K562 (cell line): Measurements from ENCODE around the gene TCF12. TPM values are rescaled to one million over a fixed set of nuclear protein-coding genes. Genes with fewer than 3 reads are reported as not detected.

Experiments used
- C11orf30 ChIP-seq: fragments of 450-650 bp; IDR thresholded peaks from 2 replicates; pipeline ENCODE4 v1.6.1; 2016; ENCODE audit warnings: low read depth, mild to moderate bottlenecking
- CBX3 ChIP-seq, 2 experiments: IDR thresholded peaks; 1 replicate in 1 of 2; 2 replicates in 1 of 2; pipeline ENCODE4 v1.6.1; 2012; ENCODE audit warnings: inconsistent platforms in 2 of 2, low read length in 2 of 2, borderline replicate concordance in 1 of 2, control low read depth in 1 of 2
- CC2D1A ChIP-seq: fragments of 450-650 bp; IDR thresholded peaks from 2 replicates; pipeline ENCODE4 v1.6.1; 2017; ENCODE audit warnings: mild to moderate bottlenecking
- DEAF1 ChIP-seq: fragments of 450-650 bp; formaldehyde crosslinking; IDR thresholded peaks from 2 replicates; pipeline ENCODE4 v1.4.0; 2020; ENCODE audit warnings: mild to moderate bottlenecking, moderate library complexity
- DPF2 ChIP-seq: fragments of 450-650 bp; IDR thresholded peaks from 2 replicates; pipeline ENCODE4 v1.6.1; 2016
- EP300 ChIP-seq: IDR thresholded peaks from 2 replicates; pipeline ENCODE4 v1.6.1; 2012; ENCODE audit warnings: low read length, improper control_type of control experiment
- FOSL1 ChIP-seq: fragments of 200-800 bp; sonication (Bioruptor generic); conservative IDR thresholded peaks from 2 replicates; pipeline ENCODE4 v1.6.1; 2016; ENCODE audit warnings: missing genetic modification characterization, missing compliant biosample characterization
- FOXA3 ChIP-seq, 2 experiments: fragments of 450-650 bp in 1 of 2; sonication (generic) in 1 of 2; formaldehyde crosslinking; IDR thresholded peaks in 1 of 2; conservative IDR thresholded peaks in 1 of 2; 2 replicates each; pipeline versions ENCODE4 v1.4.0 to v1.8.0; 2020 to 2022; ENCODE audit warnings: mild to moderate bottlenecking in 2 of 2, missing genetic modification reagents in 1 of 2
- FOXP1 ChIP-seq: sonication (generic); formaldehyde crosslinking; IDR thresholded peaks from 2 replicates; pipeline ENCODE4 v1.8.0; 2022; ENCODE audit warnings: mild to moderate bottlenecking, missing genetic modification reagents
- GTF2A2 ChIP-seq: IDR thresholded peaks from 2 replicates; pipeline ENCODE4 v1.6.1; 2016; ENCODE audit warnings: mild to moderate bottlenecking, missing genetic modification characterization, missing compliant biosample characterization
- JUN ChIP-seq, 2 experiments: sonication (generic) in 1 of 2; formaldehyde crosslinking in 1 of 2; IDR thresholded peaks; 2 replicates each; pipeline versions ENCODE4 v1.6.1 to v1.8.0; 2012 to 2022; ENCODE audit warnings: borderline replicate concordance in 2 of 2, mild to moderate bottlenecking in 2 of 2, improper control_type of control experiment in 1 of 2, low read depth in 1 of 2, low read length in 1 of 2, missing genetic modification reagents in 1 of 2
- JUND ChIP-seq, 2 experiments: IDR thresholded peaks; 2 replicates in 1 of 2; 3 replicates in 1 of 2; pipeline ENCODE4 v1.6.1; 2011; ENCODE audit warnings: borderline replicate concordance in 2 of 2, low read depth in 2 of 2, low read length in 2 of 2, improper control_type of control experiment in 1 of 2, missing biosample characterization in 1 of 2, missing genetic modification characterization in 1 of 2, missing genetic modification reagents in 1 of 2
- MAZ ChIP-seq, 2 experiments: fragments of 450-650 bp in 1 of 2; sonication (generic) in 1 of 2; formaldehyde crosslinking; IDR thresholded peaks in 1 of 2; conservative IDR thresholded peaks in 1 of 2; 2 replicates each; pipeline versions ENCODE4 v1.4.0 to v1.5.0; 2020; ENCODE audit warnings: mild to moderate bottlenecking in 1 of 2, missing genetic modification reagents in 1 of 2
- MTA3 ChIP-seq: fragments of 450-650 bp; formaldehyde crosslinking; IDR thresholded peaks from 2 replicates; pipeline ENCODE4 v1.6.1; 2017; ENCODE audit warnings: mild to moderate bottlenecking, borderline replicate concordance
- MYNN ChIP-seq, 2 experiments: sonication (generic); formaldehyde crosslinking in 1 of 2; IDR thresholded peaks; 2 replicates each; pipeline versions ENCODE4 v1.5.0 to v1.6.1; 2016 to 2020; ENCODE audit warnings: antibody characterized with exemption in 1 of 2, missing genetic modification reagents in 1 of 2
- NEUROD1 ChIP-seq: fragments of 150-350 bp; IDR thresholded peaks from 2 replicates; pipeline ENCODE4 v1.6.1; 2014; ENCODE audit warnings: borderline replicate concordance, low read length, low read depth; ENCODE audit not compliant: partially characterized antibody
- NFIC ChIP-seq: fragments of 450-650 bp; IDR thresholded peaks from 2 replicates; pipeline ENCODE4 v1.6.1; 2017; ENCODE audit warnings: mild to moderate bottlenecking, inconsistent platforms
- POLR2H ChIP-seq: IDR thresholded peaks from 2 replicates; pipeline ENCODE4 v1.6.1; 2016; ENCODE audit warnings: missing genetic modification characterization, low read depth, mild to moderate bottlenecking, control low read depth, missing compliant biosample characterization, moderate library complexity
- RAD51 ChIP-seq: fragments of 450-650 bp; IDR thresholded peaks from 2 replicates; pipeline ENCODE4 v1.7.1; 2016; ENCODE audit warnings: low read depth, mild to moderate bottlenecking, borderline replicate concordance
- SIN3B ChIP-seq: fragments of 450-650 bp; IDR thresholded peaks from 2 replicates; pipeline ENCODE4 v1.6.1; 2017; ENCODE audit warnings: low read depth, mild to moderate bottlenecking, moderate library complexity
- TRIM24 ChIP-seq, 2 experiments: fragments of 450-650 bp; IDR thresholded peaks; 2 replicates each; pipeline ENCODE4 v1.6.1; 2016
- ZBTB33 ChIP-seq: sonication (generic); formaldehyde crosslinking; IDR thresholded peaks from 2 replicates; pipeline ENCODE4 v1.8.1; 2023; ENCODE audit warnings: mild to moderate bottlenecking, missing genetic modification reagents
- ZNF77 ChIP-seq: fragments of 250-450 bp; sonication (Bioruptor Pico); IDR thresholded peaks from 2 replicates; pipeline ENCODE4 v1.5.0; 2020
- polyA plus RNA-seq, 8 experiments: library from polyadenylated mRNA; depleted of rRNA in 4 of 8; stranded (reverse) in 5 of 8; unstranded in 3 of 8; fragments of >200 nt; fragmentation: Nextera tagmentation in 2 of 8; fragmentation: Illumina TruSeq in 1 of 8; extraction: Ambion mirVana in 2 of 8; extraction: Trizol in 1 of 8; gene quantifications; 2 replicates each; pipeline versions ENCODE4 v1.2.1 to v1.2.3, GENCODE V29; 2011 to 2014; ENCODE audit warnings: inconsistent platforms in 1 of 8, missing spikeins in 1 of 8
- total RNA-seq, 7 experiments: library from RNA; depleted of rRNA in 6 of 7; stranded (reverse); fragments of >200 nt in 6 of 7; fragmentation: Illumina TruSeq in 2 of 7; extraction: Trizol in 2 of 7; gene quantifications; 2 replicates each; pipeline versions ENCODE4 v1.2.1 to v1.2.3, GENCODE V29; 2011 to 2021; ENCODE audit warnings: low replicate concordance in 1 of 7
- TF ChIP-seq, protein P1 (sequence below): sonication (generic); formaldehyde crosslinking; IDR thresholded peaks from 2 replicates; pipeline ENCODE4 v1.9.0; 2022; ENCODE audit warnings: mild to moderate bottlenecking, missing genetic modification reagents

The TCF12 gene
- total and polyA plus RNA-seq, 9 of the 15 experiments (the other 6 are each of a cell fraction or from before 2014, with no cell fraction given), result 10.5 to 132 (median 52.9) TPM

- TF ChIP-seq JUN (IDR thresholded peaks at IDR 0.05; ENCODE audit: borderline replicate concordance, low read depth, low read length), result peak; percentile 54; the same call in 1 of the 2 replicates
- no peak for TF ChIP-seq JUN (CRISPR knock-in tag; IDR thresholded peaks at IDR 0.05; ENCODE audit: borderline replicate concordance)
- TF ChIP-seq MAZ (CRISPR knock-in tag; conservative IDR thresholded peaks at IDR 0.05 in 1 of 2, IDR thresholded peaks at IDR 0.05 in 1 of 2), result 0 out of 4 replicates have a peak, but pooled peaks of 1 of the 2 experiments have one; percentile 21
- peak; percentile 79 for TF ChIP-seq DPF2
- TF ChIP-seq ZBTB33 (CRISPR knock-in tag), result 0 out of 2 replicates have a peak, but pooled peaks have one; percentile 7
- no peak for TF ChIP-seq NFIC
- 0 out of 2 replicates have a peak, but pooled peaks have one; percentile 36 for TF ChIP-seq FOXP1 (CRISPR knock-in tag)
- peak in 1 of 2 experiments; percentile 89; a peak in 2 of 3 replicates for TF ChIP-seq CBX3 (IDR thresholded peaks at IDR 0.05; ENCODE audit: borderline replicate concordance in 1 of 2, low read length in 2 of 2)
- TF ChIP-seq DEAF1, result no peak
- TF ChIP-seq EP300, result peak; percentile 26; the same call in 1 of the 2 replicates
- TF ChIP-seq, protein P1, sequence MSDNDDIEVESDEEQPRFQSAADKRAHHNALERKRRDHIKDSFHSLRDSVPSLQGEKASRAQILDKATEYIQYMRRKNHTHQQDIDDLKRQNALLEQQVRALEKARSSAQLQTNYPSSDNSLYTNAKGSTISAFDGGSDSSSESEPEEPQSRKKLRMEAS (CRISPR knock-in tag), result 0 out of 2 replicates have a peak, but pooled peaks have one; percentile 8
- peak; percentile 88 for TF ChIP-seq JUND (IDR thresholded peaks at IDR 0.05; ENCODE audit: borderline replicate concordance, low read depth, low read length)
- TF ChIP-seq JUND (tag; IDR thresholded peaks at IDR 0.05; ENCODE audit: borderline replicate concordance, low read depth, low read length), result peak; percentile 79; the same call in 1 of the 3 replicates
- peak; percentile 44 to 62; a peak in 2 of 4 replicates for TF ChIP-seq TRIM24 (IDR thresholded peaks at IDR 0.05)
- peak; percentile 73 to 86 for TF ChIP-seq FOXA3 (CRISPR knock-in tag; conservative IDR thresholded peaks at IDR 0.05 in 1 of 2, IDR thresholded peaks at IDR 0.05 in 1 of 2)
- TF ChIP-seq MTA3, result peak; percentile 21; the same call in 1 of the 2 replicates
- no peak for TF ChIP-seq POLR2H
- peak; percentile 26; the same call in 1 of the 2 replicates for TF ChIP-seq C11orf30
- peak; percentile 25 for TF ChIP-seq NEUROD1
- TF ChIP-seq MYNN (IDR thresholded peaks at IDR 0.05), result 0 out of 2 replicates have a peak, but pooled peaks have one; percentile 32
- TF ChIP-seq MYNN (CRISPR knock-in tag; IDR thresholded peaks at IDR 0.05), result no peak
- TF ChIP-seq GTF2A2 (tag), result no peak
- 0 out of 2 replicates have a peak, but pooled peaks have one; percentile 22 for TF ChIP-seq CC2D1A
- TF ChIP-seq SIN3B, result no peak
- no peak for TF ChIP-seq ZNF77 (CRISPR knock-in tag)
- TF ChIP-seq FOSL1 (tag), result peak; percentile 85
- TF ChIP-seq RAD51, result no peak
Measured at GRCh38 chr15:56916825-56917477, 1.5 kb upstream of the TCF12 start (continued).
